Thyroid gland (tissue), 4 donors: ENCODE results near the gene MYCN. TPM values are rescaled to one million over a fixed set of nuclear protein-coding genes. Genes with fewer than 3 reads are reported as not detected.

Experiments
- DNase-seq, 2 donors: peaks; one replicate each; pipeline ENCODE4 v3.0.0-alpha.2; 2019
- H3K27ac ChIP-seq, 3 donors: fragments of 200-600 bp; sonication (generic); 1 replicate in 2 of 3; 2 replicates in 1 of 3; pipeline ENCODE4 v1.5.1; 2016 to 2019; ENCODE audit warnings: mild to moderate bottlenecking in 1 of 3, moderate library complexity in 1 of 3
- H3K27me3 ChIP-seq: fragments of 200-600 bp; sonication (generic); one replicate; pipeline ENCODE4 v1.5.1; 2019
- H3K36me3 ChIP-seq, 2 donors: fragments of 200-600 bp; sonication (generic); one replicate each; pipeline ENCODE4 v1.5.1; 2016 to 2019
- H3K4me1 ChIP-seq, 2 donors: fragments of 200-600 bp; sonication (generic); one replicate each; pipeline ENCODE4 v1.5.1; 2017 to 2019
- H3K4me3 ChIP-seq, 3 donors: fragments of 200-600 bp; sonication (generic); replicated peaks in 1 of 3; 1 replicate in 2 of 3; 2 replicates in 1 of 3; pipeline ENCODE4 v1.5.1; 2016; ENCODE audit warnings: mild to moderate bottlenecking in 1 of 3
- H3K9me3 ChIP-seq: fragments of 200-600 bp; sonication (generic); one replicate; pipeline ENCODE4 v1.5.1; 2017
- CTCF ChIP-seq, 6 experiments: fragments of 200-600 bp in 3 of 6; fragments of 450-650 bp in 3 of 6; sonication (generic) in 3 of 6; IDR thresholded peaks; one replicate each; pipeline ENCODE4 v1.5.1; 2016 to 2019; ENCODE audit warnings: antibody characterized with exemption in 6 of 6, mild to moderate bottlenecking in 2 of 6, inconsistent platforms in 1 of 6, moderate library complexity in 1 of 6
- POLR2A ChIP-seq, 2 donors: fragments of 450-650 bp; IDR thresholded peaks; one replicate each; pipeline ENCODE4 v1.6.1; 2017; ENCODE audit warnings: antibody characterized with exemption in 2 of 2, mild to moderate bottlenecking in 2 of 2, moderate library complexity in 1 of 2
- WGBS, 2 donors: methylation state at CpG; one replicate each; pipeline ENCODE4 v1.1.5; 2017; 5-methylcytosine and 5-hydroxymethylcytosine counted together
- intact Hi-C: fragments of 100-400 bp; cut with DNase I; formaldehyde crosslinking; loops from one replicate; pipeline ENCODE4 v1.15.1; 2023
- total RNA-seq, 4 donors: library from RNA; depleted of rRNA; stranded (reverse); fragments of >200 nt; gene quantifications; one replicate each; pipeline ENCODE4 v1.2.3, GENCODE V29; 2016

Gene MYCN
- total RNA-seq, 4 donors from 2014 or later = 5.9 to 13.3 (median 10.1) TPM

- H3K36me3 ChIP-seq = no peaks in the 10 kb centered on the region
- peaks cover 8% of the 10 kb centered on the region in 2 donors for H3K4me1 ChIP-seq
- H3K27me3 ChIP-seq = no peaks in the 10 kb centered on the region
- no peaks in the 10 kb centered on the region for H3K9me3 ChIP-seq
- no peak for DNase-seq
- 54 to 62% methylated on average over 10 of the region's 10 CpGs for WGBS, 2 donors
- no peak overlapping the region for H3K4me3 ChIP-seq
- TF ChIP-seq CTCF (IDR thresholded peaks at IDR 0.05) = no peak
- no peak for TF ChIP-seq POLR2A (IDR thresholded peaks at IDR 0.05)
- H3K27ac ChIP-seq = no peak overlapping the region
- intact Hi-C loops = no loop called here
Measured at GRCh38 chr2:15982285-15983044, 42.1 kb downstream of the MYCN start.

GRCh38 chr2:15983496-15983895 lies 43.1 kb downstream of the MYCN start:
- no peaks in the 10 kb centered on the region for H3K36me3 ChIP-seq
- H3K4me3 ChIP-seq = no peak overlapping the region
- H3K9me3 ChIP-seq = no peaks in the 10 kb centered on the region
- H3K4me1 ChIP-seq = peaks cover 10 to 18% of the 10 kb centered on the region in 2 donors
- intact Hi-C loops = no loop called here
- WGBS, 2 donors = 88 to 92% methylated on average over 8 of the region's 8 CpGs
- TF ChIP-seq POLR2A (IDR thresholded peaks at IDR 0.05) (no peak), CTCF (IDR thresholded peaks at IDR 0.05) (no peak)
- no peaks in the 10 kb centered on the region for H3K27me3 ChIP-seq
- no peak for DNase-seq
- H3K27ac ChIP-seq = no peak overlapping the region

GRCh38 chr2:15984368-15985255 lies 44.3 kb downstream of the MYCN start:
- Histone ChIP-seq H3K36me3 (no peaks in the 10 kb centered on the region), H3K4me1 (peaks cover 16 to 25% of the 10 kb centered on the region in 2 donors), H3K4me3 (no peak overlapping the region), H3K27me3 (no peaks in the 10 kb centered on the region), H3K9me3 (no peaks in the 10 kb centered on the region), H3K27ac (peak overlapping the region in 1 of 3 donors; percentile 43)
- WGBS, 2 donors = 78 to 84% methylated on average over 18 to 28 of the region's 43 CpGs
- intact Hi-C loops = no loop called here
- no peak for TF ChIP-seq CTCF (IDR thresholded peaks at IDR 0.05)
- TF ChIP-seq POLR2A (IDR thresholded peaks at IDR 0.05) = no peak
- DNase-seq = peak; percentile 44 to 55

- Histone ChIP-seq H3K4me1 (peaks cover 24 to 32% of the 10 kb centered on the region in 2 donors), H3K27me3 (no peaks in the 10 kb centered on the region), H3K9me3 (no peaks in the 10 kb centered on the region), H3K27ac (no peak overlapping the region), H3K36me3 (no peaks in the 10 kb centered on the region), H3K4me3 (no peak overlapping the region)
- TF ChIP-seq CTCF (IDR thresholded peaks at IDR 0.05) = no peak
- TF ChIP-seq POLR2A (IDR thresholded peaks at IDR 0.05) = no peak
- DNase-seq = no peak
- intact Hi-C loops = no loop called here
- 88 to 97% methylated on average over 7 of the region's 7 CpGs for WGBS, 2 donors
Measured at GRCh38 chr2:15985531-15985930, 45.2 kb downstream of the MYCN start.
